Hematopoietic multipotent progenitor cell treated with erythropoietin and hydrocortisone succinate and interleukin-3 and kit ligand, for 6 days (in vitro differentiated cells): ENCODE data around the gene FAM111A.

Source experiments
- DNase-seq: peaks from one replicate; pipeline ENCODE4 v3.0.0-alpha.2; 2015

Gene FAM111A

DNA sequence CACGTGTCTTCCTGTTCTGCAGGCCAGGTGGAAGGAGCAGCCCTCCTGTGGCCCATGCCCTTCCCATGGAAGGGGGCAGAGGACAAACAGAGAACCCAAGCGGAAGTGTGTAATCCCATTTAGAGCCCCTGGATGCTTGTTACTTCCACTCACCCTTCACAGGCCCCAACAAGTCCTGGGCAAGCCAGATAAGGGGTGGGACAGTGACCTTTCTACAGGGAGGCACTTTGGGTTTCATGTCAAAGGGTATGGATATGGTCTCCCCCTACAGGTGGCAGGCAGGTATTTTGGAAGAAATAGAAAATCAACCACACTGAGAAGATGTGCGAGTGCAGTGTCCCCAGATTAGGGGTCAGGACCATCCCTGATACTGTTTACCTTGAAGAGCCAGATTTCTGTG is 58.7 kb downstream of the FAM111A start:
- peak; percentile 13 for DNase-seq
